Measurements from ENCODE around the gene PSMC1. TPM values are rescaled to one million over a fixed set of nuclear protein-coding genes. Genes with fewer than 3 reads are reported as not detected.
A peak's percentile ranks its signal among the peaks of the same experiment; 100 is the strongest.

The PSMC1 gene
- total RNA-seq, 2 experiments from 2014 or later: 75.8 to 80.3 TPM

DNA sequence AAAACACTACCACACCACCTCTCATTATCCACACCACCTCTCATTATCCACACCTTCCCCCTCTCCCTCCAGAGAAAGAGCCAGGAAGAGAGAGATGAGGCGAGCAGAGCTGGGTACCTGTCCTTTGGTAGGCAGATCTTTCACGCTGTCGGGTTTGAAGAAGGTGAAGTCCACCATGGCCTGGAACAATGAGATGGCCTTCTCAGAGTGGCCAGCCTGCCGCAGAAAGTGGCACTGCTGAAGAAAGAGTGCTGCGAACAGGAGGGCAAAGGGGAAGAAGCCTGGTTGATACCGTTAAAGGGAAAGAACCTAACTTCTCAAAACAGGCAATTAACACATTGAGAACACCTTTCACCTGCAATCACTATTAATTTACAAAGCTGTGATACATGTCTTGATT, 44.8 kb downstream of the PSMC1 start:
- TF ChIP-seq, protein P1, sequence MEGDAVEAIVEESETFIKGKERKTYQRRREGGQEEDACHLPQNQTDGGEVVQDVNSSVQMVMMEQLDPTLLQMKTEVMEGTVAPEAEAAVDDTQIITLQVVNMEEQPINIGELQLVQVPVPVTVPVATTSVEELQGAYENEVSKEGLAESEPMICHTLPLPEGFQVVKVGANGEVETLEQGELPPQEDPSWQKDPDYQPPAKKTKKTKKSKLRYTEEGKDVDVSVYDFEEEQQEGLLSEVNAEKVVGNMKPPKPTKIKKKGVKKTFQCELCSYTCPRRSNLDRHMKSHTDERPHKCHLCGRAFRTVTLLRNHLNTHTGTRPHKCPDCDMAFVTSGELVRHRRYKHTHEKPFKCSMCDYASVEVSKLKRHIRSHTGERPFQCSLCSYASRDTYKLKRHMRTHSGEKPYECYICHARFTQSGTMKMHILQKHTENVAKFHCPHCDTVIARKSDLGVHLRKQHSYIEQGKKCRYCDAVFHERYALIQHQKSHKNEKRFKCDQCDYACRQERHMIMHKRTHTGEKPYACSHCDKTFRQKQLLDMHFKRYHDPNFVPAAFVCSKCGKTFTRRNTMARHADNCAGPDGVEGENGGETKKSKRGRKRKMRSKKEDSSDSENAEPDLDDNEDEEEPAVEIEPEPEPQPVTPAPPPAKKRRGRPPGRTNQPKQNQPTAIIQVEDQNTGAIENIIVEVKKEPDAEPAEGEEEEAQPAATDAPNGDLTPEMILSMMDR (IDR thresholded peaks at IDR 0.05): no peak
- ATAC-seq (ENCODE audit: poor library complexity) (no peak), DNase-seq (no peak)
- Mint-ChIP-seq H3K27me3 (no peaks in the 10 kb centered on the region), H3K4me3 (no peak overlapping the region), H3K27ac (peak overlapping the region; percentile 16), H3K36me3 (ENCODE audit: low read depth) (peaks cover 91% of the 10 kb centered on the region), H3K9me3 (no peaks in the 10 kb centered on the region), H3K4me1 (ENCODE audit: low read depth) (peaks cover 19% of the 10 kb centered on the region)
- Histone ChIP-seq H3K4me3 (ENCODE audit: low read length) (no peak overlapping the region), H3K27me3 (ENCODE audit: control insufficient read depth in 1 of 2, insufficient read depth in 2 of 2, low read length in 2 of 2) (no peaks in the 10 kb centered on the region), H3K36me3 (ENCODE audit: insufficient read depth, low read length) (peaks cover 71% of the 10 kb centered on the region), H3K9me3 (ENCODE audit: control insufficient read depth in 1 of 2, insufficient read depth in 1 of 2, low read length in 2 of 2) (no peaks in the 10 kb centered on the region), H3K4me1 (ENCODE audit: insufficient read depth, low read length) (peaks cover 5% of the 10 kb centered on the region), H3K27ac (ENCODE audit: low read depth in 1 of 2, low read length in 2 of 2) (no peak overlapping the region)
- CTCF ChIA-PET: interaction anchor here (1.1 to 1.4 kb wide), 2 partner anchors 396 to 457 kb away, joined by 5 to 7 read pairs; no protein-coding TSS in a partner anchor
- POLR2A ChIA-PET: interaction anchor here (1.8 kb wide), 1 partner anchor 83 kb away, joined by 4 read pairs; no protein-coding TSS in a partner anchor
- intact Hi-C loops (cut with DNase I, micrococcal nuclease): loop anchor here (1.0 to 5.0 kb wide), 2 partner anchors 216 to 396 kb away; no protein-coding TSS in a partner anchor

DNA sequence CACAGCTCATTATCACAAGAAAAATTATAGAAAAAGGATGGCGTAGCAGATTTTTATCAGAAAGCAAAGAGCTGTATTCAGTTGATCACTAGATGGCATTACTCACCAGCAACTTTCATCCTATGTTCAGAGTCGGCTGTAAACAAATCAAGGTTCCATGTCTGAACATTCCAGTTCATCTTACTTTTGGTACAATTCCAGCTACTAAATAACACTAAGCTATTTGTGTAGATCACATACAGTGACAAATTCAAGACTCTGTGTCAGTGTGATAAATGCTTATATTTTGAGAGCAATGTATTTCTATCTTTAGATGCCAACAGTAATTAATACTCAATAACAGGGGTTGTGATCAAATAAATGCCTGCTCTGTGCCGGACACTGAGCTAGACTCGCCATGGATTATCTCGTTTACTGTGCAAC, 45.3 kb downstream of the PSMC1 start:
- Histone ChIP-seq H3K4me1 (ENCODE audit: insufficient read depth, low read length) (peaks cover 5% of the 10 kb centered on the region), H3K27me3 (ENCODE audit: control insufficient read depth in 1 of 2, insufficient read depth in 2 of 2, low read length in 2 of 2) (no peaks in the 10 kb centered on the region), H3K9me3 (ENCODE audit: control insufficient read depth in 1 of 2, insufficient read depth in 1 of 2, low read length in 2 of 2) (no peaks in the 10 kb centered on the region), H3K36me3 (ENCODE audit: insufficient read depth, low read length) (peaks cover 68% of the 10 kb centered on the region), H3K27ac (ENCODE audit: low read depth in 1 of 2, low read length in 2 of 2) (no peak overlapping the region), H3K4me3 (ENCODE audit: low read length) (no peak overlapping the region)
- POLR2A ChIA-PET: interaction anchor here (1.2 to 1.8 kb wide), 2 partner anchors 11 to 82 kb away, joined by 3 to 4 read pairs; no protein-coding TSS in a partner anchor
- CTCF ChIA-PET: interaction anchor here (1.1 to 1.4 kb wide), 2 partner anchors 396 to 457 kb away, joined by 5 to 7 read pairs; no protein-coding TSS in a partner anchor
- Mint-ChIP-seq H3K4me1 (ENCODE audit: low read depth) (peaks cover 19% of the 10 kb centered on the region), H3K36me3 (ENCODE audit: low read depth) (peaks cover 89% of the 10 kb centered on the region), H3K4me3 (no peak overlapping the region), H3K9me3 (no peaks in the 10 kb centered on the region), H3K27ac (peak overlapping the region; percentile 16), H3K27me3 (no peaks in the 10 kb centered on the region)
- intact Hi-C loops (cut with DNase I, micrococcal nuclease): loop anchor here (1.0 to 5.0 kb wide), 3 partner anchors 216 to 396 kb away; no protein-coding TSS in a partner anchor
- TF ChIP-seq, protein P1 (IDR thresholded peaks at IDR 0.05): no peak
- ATAC-seq (ENCODE audit: poor library complexity): no peak
- peak in 3 of 14 experiments; percentile 23 to 38 (median 29) for DNase-seq

DNA sequence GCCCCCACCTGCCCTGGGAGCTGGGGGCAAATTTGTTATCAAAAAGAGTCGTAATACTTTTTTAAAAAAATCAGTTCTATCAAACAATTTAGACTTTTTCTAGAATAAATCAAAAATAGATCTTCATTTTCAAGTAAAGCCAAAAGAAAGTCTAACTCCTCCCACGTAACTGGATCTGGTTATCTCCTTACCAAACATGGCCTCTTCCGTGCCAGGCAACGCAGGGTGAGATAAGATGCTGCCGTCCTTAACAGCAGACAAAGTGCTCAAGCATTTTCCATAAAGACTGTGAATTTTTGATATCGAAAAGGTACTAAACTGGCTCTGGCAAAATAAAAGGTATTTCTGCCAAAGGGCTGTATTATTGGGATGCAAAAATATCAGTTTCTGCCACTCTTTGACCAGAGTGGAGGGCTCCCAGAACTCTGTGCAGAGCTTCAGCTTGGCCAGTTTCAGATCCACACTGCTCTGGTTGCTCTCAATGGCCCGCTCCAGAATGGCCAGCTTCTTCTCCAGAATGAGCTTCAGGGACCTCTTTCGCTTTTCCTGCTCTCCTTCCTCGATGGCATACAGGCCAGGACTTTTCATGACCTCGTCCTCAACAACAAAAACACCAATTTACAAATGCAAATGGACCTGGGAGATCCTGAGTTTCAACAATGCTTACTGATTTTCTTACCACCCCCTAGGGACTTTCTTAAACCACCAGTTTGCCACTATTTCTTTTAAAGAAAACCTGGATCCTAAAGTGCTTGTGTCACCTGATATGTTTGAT, 46.4 kb downstream of the PSMC1 start:
- Histone ChIP-seq H3K9me3 (ENCODE audit: control insufficient read depth in 1 of 2, insufficient read depth in 1 of 2, low read length in 2 of 2) (no peaks in the 10 kb centered on the region), H3K27me3 (ENCODE audit: control insufficient read depth in 1 of 2, insufficient read depth in 2 of 2, low read length in 2 of 2) (no peaks in the 10 kb centered on the region), H3K4me3 (ENCODE audit: low read length) (no peak overlapping the region), H3K27ac (ENCODE audit: low read depth in 1 of 2, low read length in 2 of 2) (no peak overlapping the region), H3K36me3 (ENCODE audit: insufficient read depth, low read length) (peaks cover 65% of the 10 kb centered on the region), H3K4me1 (ENCODE audit: insufficient read depth, low read length) (peaks cover 5% of the 10 kb centered on the region)
- TF ChIP-seq, protein P1 (IDR thresholded peaks at IDR 0.05): no peak
- H3K27ac Mint-ChIP-seq: no peak overlapping the region
- H3K4me3 Mint-ChIP-seq: no peak overlapping the region
- H3K9me3 Mint-ChIP-seq: no peaks in the 10 kb centered on the region
- no peaks in the 10 kb centered on the region for H3K27me3 Mint-ChIP-seq
- ATAC-seq (ENCODE audit: poor library complexity) (no peak), DNase-seq (no peak)
- H3K36me3 Mint-ChIP-seq (ENCODE audit: low read depth): peaks cover 86% of the 10 kb centered on the region
- ChIA-PET CTCF (interaction anchor here (1.4 kb wide), 1 partner anchor 395 kb away, joined by 5 read pairs; no protein-coding TSS in a partner anchor), POLR2A (interaction anchor here (1.2 to 1.8 kb wide), 2 partner anchors 12 to 81 kb away, joined by 3 to 4 read pairs; no protein-coding TSS in a partner anchor)
- intact Hi-C loops (cut with DNase I, micrococcal nuclease): loop anchor here in 1 of 2 experiments (2.0 to 5.0 kb wide), 2 partner anchors 215 to 394 kb away; no protein-coding TSS in a partner anchor
- H3K4me1 Mint-ChIP-seq (ENCODE audit: low read depth): peaks cover 19% of the 10 kb centered on the region
